Measurements from ENCODE around the gene SF3A1.

The SF3A1 gene

GRCh38 chr22:30325065-30325720 lies 31.5 kb downstream of the SF3A1 start:
- DNase-seq (ENCODE audit: low read depth in 2 of 2) = no peak

GRCh38 chr22:30324014-30324730 lies 32.5 kb downstream of the SF3A1 start:
- no peak for DNase-seq (ENCODE audit: low read depth in 2 of 2)

DNA sequence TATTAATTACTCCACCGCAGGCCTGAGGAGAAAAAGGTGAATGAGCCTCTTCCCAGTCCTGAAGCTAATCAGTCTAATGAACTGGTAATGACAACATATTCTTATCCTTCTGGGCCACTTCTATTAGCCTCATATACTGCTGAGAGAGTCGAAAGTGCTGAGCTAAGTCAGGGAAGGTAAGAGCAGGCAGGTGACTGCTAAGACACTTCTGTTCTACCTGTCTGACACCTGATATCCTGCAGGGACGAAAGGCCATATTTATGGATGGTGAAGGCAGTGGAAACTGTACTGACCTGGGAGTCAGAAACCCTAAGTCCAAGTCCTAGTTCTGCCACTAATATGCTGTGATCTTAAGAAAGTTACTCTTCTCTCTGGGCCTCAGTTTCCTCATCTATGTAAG lies 33.4 kb downstream of the SF3A1 start:
- no peak for DNase-seq (ENCODE audit: low read depth in 2 of 2)

GRCh38 chr22:30321461-30321860 lies 35.2 kb downstream of the SF3A1 start:
- no peak for DNase-seq (ENCODE audit: low read depth in 2 of 2)

GRCh38 chr22:30320021-30320556 lies 36.6 kb downstream of the SF3A1 start:
- no peak for DNase-seq (ENCODE audit: low read depth in 2 of 2)

DNA sequence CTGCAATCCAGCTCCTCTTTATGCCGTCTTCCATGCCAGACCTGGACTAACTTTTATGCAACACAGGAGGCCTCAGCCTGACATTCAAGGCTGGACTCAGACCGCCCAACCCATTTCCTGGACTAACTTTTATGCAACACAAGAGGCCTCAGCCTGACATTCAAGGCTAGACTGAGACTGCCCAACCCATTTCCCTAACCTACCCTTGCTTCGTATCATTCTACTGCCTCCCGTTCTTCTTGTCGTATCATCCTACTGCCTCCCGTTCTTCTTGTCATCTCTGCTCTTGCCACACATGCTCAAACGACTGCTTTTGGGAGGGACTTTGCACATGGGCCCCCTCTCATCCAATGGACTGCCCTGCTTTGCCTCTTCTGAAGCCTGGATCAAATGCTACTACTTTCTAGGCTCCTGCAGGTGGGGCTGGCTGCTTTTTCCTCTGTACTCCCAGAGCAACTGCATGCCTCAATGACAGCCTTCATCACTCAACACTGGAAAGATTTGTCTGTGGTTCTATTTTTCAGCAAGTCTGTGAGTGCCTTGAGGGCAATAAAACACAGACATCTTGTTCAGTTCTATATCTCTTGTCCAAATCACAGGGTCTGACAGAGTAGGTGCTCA lies 37.8 kb downstream of the SF3A1 start:
- DNase-seq (ENCODE audit: low read depth in 2 of 2) = no peak

- no peak for DNase-seq (ENCODE audit: low read depth in 2 of 2)
Measured at GRCh38 chr22:30317778-30318177, 38.9 kb downstream of the SF3A1 start.

GRCh38 chr22:30315962-30316576 lies 40.6 kb downstream of the SF3A1 start:
- DNase-seq (ENCODE audit: low read depth in 2 of 2) = no peak

DNA sequence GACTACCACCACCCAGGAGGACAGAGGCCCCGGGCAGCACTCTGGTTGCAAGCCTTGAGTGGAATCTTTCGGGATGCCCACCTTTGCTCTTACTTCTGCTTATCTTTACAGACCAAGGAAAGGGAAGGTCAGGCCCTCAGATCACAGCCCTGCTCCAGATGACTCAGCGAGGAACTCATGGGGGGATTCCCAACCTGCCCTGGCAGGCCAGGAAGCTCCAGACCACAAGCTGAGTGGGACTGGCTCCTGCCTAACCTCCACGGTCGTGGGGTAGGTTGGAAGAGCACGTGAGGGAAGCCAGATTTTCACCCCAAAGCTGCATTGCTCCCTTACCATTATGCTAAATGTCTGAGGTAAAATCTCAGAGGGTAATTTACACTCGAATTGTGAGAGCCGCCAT lies 41.8 kb downstream of the SF3A1 start:
- peak; percentile 38 to 54 for DNase-seq (ENCODE audit: low read depth in 2 of 2)

- DNase-seq (ENCODE audit: low read depth in 2 of 2) = no peak
Measured at GRCh38 chr22:30313527-30314363, 42.9 kb downstream of the SF3A1 start.

DNA sequence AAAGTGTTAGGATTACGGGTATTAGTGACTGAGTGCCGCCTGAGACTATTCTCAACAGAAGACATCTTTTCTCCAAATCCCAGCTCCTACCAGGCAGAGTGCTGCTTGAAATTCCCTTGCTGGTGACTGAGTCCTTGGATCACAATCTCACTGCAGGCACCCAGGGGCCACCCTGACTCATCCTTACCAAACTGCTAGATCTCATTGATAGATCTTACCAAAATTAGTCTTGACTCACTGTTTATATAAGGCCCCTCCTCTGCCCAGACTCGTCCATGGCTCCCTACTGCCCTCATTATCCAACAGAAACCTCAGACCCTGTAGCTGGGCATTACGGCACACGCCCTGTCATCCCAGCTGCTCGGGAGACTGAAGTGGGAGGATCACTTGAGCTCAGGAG lies 44.6 kb downstream of the SF3A1 start:
- DNase-seq (ENCODE audit: low read depth in 2 of 2) = no peak

DNA sequence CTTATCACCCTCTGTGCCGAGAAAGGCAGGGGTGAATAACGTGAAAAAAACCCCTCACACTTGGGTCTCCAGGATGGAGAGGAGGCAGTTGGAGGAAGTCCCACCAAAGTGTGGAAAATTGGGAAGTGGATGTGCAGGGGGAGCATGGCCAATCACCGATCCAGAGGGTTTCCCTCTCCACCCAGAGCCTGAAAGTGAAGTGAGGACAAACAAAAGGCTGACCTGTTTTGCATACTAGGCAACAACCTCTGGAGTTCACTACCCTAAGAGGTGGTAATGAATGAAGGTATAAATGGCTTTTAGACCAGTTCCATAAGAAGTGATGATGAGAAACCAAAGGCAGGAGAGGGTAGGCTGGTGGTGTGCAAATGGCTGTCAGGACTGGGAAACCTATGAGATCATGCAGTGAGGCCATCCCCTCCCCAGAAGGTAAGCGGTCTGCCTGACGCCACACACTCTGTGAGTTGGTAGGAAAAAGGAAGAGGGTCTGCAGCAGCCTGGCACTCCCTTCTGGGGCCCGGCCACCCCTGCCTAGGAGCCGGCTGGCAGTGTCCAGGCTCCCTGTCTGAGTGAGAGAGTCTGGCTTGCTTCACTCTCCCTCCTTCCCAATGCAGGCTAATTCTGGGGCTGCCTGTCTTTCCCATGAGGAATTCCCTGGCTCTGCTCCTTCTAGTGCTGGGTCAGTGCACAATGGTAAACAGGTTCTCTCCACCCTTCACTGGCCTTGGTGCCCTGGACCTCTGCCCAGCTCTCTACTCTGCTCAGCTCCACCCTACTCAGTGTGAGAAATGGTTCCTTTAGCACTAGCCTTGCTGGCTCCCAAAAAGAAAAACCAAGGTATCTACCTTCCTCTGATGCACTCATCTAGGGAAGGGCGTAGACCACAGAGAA lies 45.6 kb downstream of the SF3A1 start:
- no peak for DNase-seq (ENCODE audit: low read depth in 2 of 2)

DNA sequence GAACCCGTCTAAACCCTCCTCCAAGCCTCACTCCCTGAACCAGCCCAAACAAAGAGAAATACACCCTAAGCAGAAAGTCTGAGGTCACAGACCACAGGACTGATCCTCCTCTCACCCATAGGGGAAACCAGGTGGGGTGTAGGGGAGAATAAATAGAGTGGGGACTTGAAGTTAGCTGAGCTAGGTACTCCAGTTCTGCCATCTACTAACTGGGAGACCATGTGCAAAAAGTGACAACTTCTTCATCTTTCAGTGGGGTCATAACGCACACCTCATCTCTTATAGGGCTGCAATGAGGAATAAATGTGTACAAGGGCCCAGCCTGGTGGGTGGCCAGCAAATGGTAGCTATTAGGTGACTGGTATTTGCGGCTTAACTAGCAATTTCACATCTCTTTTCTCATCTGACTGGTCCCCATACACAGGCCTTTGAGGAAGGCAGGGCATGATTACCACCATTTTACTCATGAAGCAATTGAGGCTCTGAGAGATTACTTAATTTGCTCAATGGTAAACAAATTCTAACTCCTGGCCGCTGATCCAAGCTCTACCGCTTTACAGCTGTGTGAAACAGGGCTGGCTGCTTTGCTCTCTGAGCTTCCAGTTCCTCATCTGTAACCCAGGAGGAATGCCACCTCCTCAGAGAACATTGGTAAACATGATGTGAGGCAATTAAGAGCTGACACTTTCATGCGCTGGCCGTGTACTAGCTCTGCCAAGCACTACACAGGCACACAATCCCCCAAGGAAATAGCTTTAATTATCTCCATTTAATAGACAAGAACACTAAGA lies 46.5 kb downstream of the SF3A1 start:
- no peak for DNase-seq (ENCODE audit: low read depth in 2 of 2)

DNA sequence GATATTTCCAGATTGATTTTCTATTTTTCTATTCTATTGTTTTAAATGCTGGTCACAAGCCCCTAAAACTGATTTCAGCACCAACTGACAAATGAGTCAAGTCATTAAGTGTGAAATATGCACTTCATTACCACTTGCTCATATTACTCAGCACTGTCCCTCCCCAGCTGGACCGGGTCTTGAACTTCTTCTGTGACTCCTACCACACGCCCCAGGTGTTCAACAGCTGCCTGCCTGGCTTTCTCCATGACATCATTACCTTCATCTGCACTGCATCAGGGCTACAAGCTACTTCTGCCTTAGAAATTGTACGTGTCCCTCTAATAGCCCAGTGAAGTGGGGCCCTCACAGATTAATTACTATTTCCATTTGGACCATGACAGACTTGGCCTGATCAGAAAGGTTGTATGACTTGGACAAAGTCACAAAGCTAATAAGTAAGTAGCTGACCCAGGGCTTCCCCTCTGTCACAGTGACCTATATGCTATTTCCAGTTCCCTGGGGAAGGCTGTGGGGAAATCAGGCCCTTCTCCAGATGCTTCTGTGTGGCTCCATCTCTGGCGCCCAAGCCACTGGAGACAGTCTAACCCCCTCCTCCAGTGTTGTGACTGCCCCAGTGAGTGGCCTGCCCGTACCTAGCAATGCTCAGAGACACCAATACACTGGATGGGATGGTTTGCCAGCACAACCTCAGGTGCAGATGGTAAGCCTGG lies 48.0 kb downstream of the SF3A1 start:
- DNase-seq (ENCODE audit: low read depth in 2 of 2) = no peak

GRCh38 chr22:30308093-30308492 lies 48.6 kb downstream of the SF3A1 start:
- no peak for DNase-seq (ENCODE audit: low read depth in 2 of 2)

DNA sequence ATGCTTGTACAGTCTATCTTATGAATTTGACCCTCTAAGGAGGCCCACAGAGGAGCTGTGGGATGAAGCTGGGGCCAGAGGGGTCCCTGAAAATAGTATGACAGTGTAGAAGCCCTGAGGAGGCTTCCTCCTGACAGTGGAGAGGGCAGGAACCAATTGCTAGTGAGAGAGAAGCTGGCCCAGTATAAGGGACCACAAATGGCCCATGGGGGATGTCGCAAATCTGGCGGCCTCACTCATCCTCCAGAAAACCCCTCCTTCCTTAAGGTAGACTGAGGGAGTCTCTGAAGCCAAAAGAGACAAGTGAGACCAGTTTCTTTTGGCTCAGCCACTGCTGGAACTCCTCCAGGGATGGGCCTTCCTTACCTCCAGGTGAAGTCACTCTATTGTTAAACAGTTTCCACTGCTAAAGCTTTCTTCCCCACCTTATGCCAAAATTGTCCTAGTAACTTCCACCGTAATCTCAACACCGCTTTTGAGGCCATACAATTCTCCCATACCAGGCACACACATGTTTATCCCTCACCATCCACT lies 49.6 kb downstream of the SF3A1 start:
- DNase-seq (ENCODE audit: low read depth in 2 of 2) = no peak

DNA sequence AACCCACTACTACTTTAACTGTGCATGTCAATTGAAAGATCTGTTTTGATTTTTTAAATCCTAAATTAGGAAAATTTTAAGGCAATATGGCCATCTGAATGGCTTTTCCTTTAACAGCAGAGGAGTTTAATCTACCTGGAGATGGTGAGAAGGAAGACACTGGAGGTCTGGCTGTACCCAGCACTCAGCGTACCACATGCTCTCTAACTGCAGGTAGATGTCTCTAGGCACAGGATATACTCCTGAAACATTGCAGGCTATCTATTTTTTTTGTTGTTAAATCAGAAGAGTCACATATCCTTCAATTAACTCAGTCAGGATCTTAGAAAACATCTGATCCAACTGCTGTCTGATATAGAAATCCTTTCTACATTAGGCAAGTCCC lies 50.1 kb downstream of the SF3A1 start:
- DNase-seq (ENCODE audit: low read depth in 2 of 2) = no peak

- no peak for DNase-seq (ENCODE audit: low read depth in 2 of 2)
Measured at GRCh38 chr22:30305906-30306626, 50.6 kb downstream of the SF3A1 start.

Measured in stimulated activated CD8-positive, alpha-beta memory T cell treated with anti-CD3 and anti-CD28 coated beads, Interleukin-15, amount 100 ng/mL, for 48 hours (primary cell).